Osteoblast (primary cell): ENCODE results near the gene ATXN7L1. TPM values are rescaled to one million over a fixed set of nuclear protein-coding genes. Genes with fewer than 3 reads are reported as not detected.
A peak's percentile ranks its signal among the peaks of the same experiment; 100 is the strongest.

Experiments used
- DNase-seq: peaks from one replicate; pipeline ENCODE4 v3.0.0; 2011; ENCODE audit warnings: low spot score, mixed read lengths; ENCODE audit not compliant: insufficient read length; ENCODE audit errors: missing footprints
- H2AFZ ChIP-seq: 2 replicates; pipeline ENCODE4 v1.6.0; 2011; ENCODE audit warnings: mild to moderate bottlenecking, low read length
- H3K27ac ChIP-seq: 2 replicates; pipeline ENCODE4 v1.5.1; 2011; ENCODE audit warnings: mild to moderate bottlenecking, low read depth, low read length, moderate library complexity
- H3K27me3 ChIP-seq: 2 replicates; pipeline ENCODE4 v1.6.0; 2012; ENCODE audit warnings: mild to moderate bottlenecking, control low read depth, inconsistent platforms, low read length, moderate library complexity; ENCODE audit not compliant: insufficient read depth
- H3K36me3 ChIP-seq: 2 replicates; pipeline ENCODE4 v1.5.1; 2011; ENCODE audit warnings: mild to moderate bottlenecking, low read length, control low read depth, moderate library complexity; ENCODE audit not compliant: insufficient read depth
- H3K4me1 ChIP-seq: 2 replicates; pipeline ENCODE4 v1.5.1; 2011; ENCODE audit warnings: mild to moderate bottlenecking, low read length, control low read depth, moderate library complexity; ENCODE audit not compliant: insufficient read depth
- H3K4me2 ChIP-seq: 2 replicates; pipeline ENCODE4 v1.6.0; 2011; ENCODE audit warnings: mild to moderate bottlenecking, low read length; ENCODE audit not compliant: insufficient read depth
- H3K4me3 ChIP-seq: fragments of 200-600 bp; sonication (generic); 3 replicates; pipeline ENCODE4 v1.5.1; 2012; ENCODE audit warnings: mild to moderate bottlenecking, low read length, inconsistent platforms; ENCODE audit not compliant: insufficient read depth
- H3K79me2 ChIP-seq: 2 replicates; pipeline ENCODE4 v1.6.0; 2012; ENCODE audit warnings: mild to moderate bottlenecking, low read length, control low read depth, inconsistent platforms; ENCODE audit not compliant: insufficient read depth
- H3K9me3 ChIP-seq: 2 replicates; pipeline ENCODE4 v1.5.1; 2011; ENCODE audit warnings: low read depth, low read length, control low read depth
- H4K20me1 ChIP-seq: 2 replicates; pipeline ENCODE4 v1.6.0; 2012; ENCODE audit warnings: mild to moderate bottlenecking, low read length, control low read depth; ENCODE audit not compliant: insufficient read depth
- CTCF ChIP-seq: IDR thresholded peaks from 2 replicates; pipeline ENCODE4 v1.5.1; 2011; ENCODE audit warnings: mild to moderate bottlenecking, low read depth, low read length, moderate library complexity; ENCODE audit errors: extremely low read depth
- total RNA-seq: library from RNA; depleted of rRNA; stranded (reverse); fragments of >200 nt; gene quantifications from 2 replicates; pipeline ENCODE4 v1.2.3, GENCODE V29; 2012

Gene ATXN7L1
- total RNA-seq, 1 donor: 9.0 TPM

- H3K79me2 ChIP-seq: peaks cover 3% of the 10 kb centered on the region
- H4K20me1 ChIP-seq: peaks cover 13% of the 10 kb centered on the region
- no peaks in the 10 kb centered on the region for H3K36me3 ChIP-seq
- no peaks in the 10 kb centered on the region for H3K27me3 ChIP-seq
- no peaks in the 10 kb centered on the region for H3K9me3 ChIP-seq
- H3K4me3 ChIP-seq: no peak overlapping the region
- no peak overlapping the region for H3K4me2 ChIP-seq
- H2AFZ ChIP-seq: no peak overlapping the region
- no peak overlapping the region for H3K27ac ChIP-seq
- H3K4me1 ChIP-seq: peaks cover 9% of the 10 kb centered on the region
- no peak for DNase-seq
- TF ChIP-seq CTCF: no peak
These were observed 38.4 kb downstream of the ATXN7L1 start for GRCh38 chr7:105837765-105838626.

GRCh38 chr7:105835441-105835840, 41.0 kb downstream of the ATXN7L1 start:
- H3K4me3 ChIP-seq: no peak overlapping the region
- H3K36me3 ChIP-seq: no peaks in the 10 kb centered on the region
- no peaks in the 10 kb centered on the region for H3K27me3 ChIP-seq
- DNase-seq: no peak
- H3K27ac ChIP-seq: no peak overlapping the region
- no peak overlapping the region for H3K4me2 ChIP-seq
- H2AFZ ChIP-seq: no peak overlapping the region
- H3K79me2 ChIP-seq: peaks cover 3% of the 10 kb centered on the region
- H4K20me1 ChIP-seq: peaks cover 12% of the 10 kb centered on the region
- H3K9me3 ChIP-seq: no peaks in the 10 kb centered on the region
- H3K4me1 ChIP-seq: peaks cover 17% of the 10 kb centered on the region
- TF ChIP-seq CTCF: no peak

GRCh38 chr7:105831824-105832535, 44.4 kb downstream of the ATXN7L1 start:
- H2AFZ ChIP-seq: no peak overlapping the region
- H3K27ac ChIP-seq: no peak overlapping the region
- no peak overlapping the region for H3K4me2 ChIP-seq
- TF ChIP-seq CTCF: no peak
- no peaks in the 10 kb centered on the region for H3K27me3 ChIP-seq
- no peak overlapping the region for H3K4me3 ChIP-seq
- H3K4me1 ChIP-seq: peaks cover 33% of the 10 kb centered on the region
- H3K9me3 ChIP-seq: no peaks in the 10 kb centered on the region
- H4K20me1 ChIP-seq: no peaks in the 10 kb centered on the region
- no peak for DNase-seq
- H3K79me2 ChIP-seq: no peaks in the 10 kb centered on the region
- H3K36me3 ChIP-seq: no peaks in the 10 kb centered on the region

GRCh38 chr7:105831302-105831620, 45.1 kb downstream of the ATXN7L1 start:
- no peaks in the 10 kb centered on the region for H4K20me1 ChIP-seq
- no peak overlapping the region for H2AFZ ChIP-seq
- H3K9me3 ChIP-seq: no peaks in the 10 kb centered on the region
- no peaks in the 10 kb centered on the region for H3K27me3 ChIP-seq
- no peak for DNase-seq
- peak overlapping the region; percentile 34 for H3K27ac ChIP-seq
- no peaks in the 10 kb centered on the region for H3K79me2 ChIP-seq
- TF ChIP-seq CTCF: no peak
- no peaks in the 10 kb centered on the region for H3K36me3 ChIP-seq
- H3K4me1 ChIP-seq: peaks cover 41% of the 10 kb centered on the region
- no peak overlapping the region for H3K4me3 ChIP-seq
- peak overlapping the region; percentile 43 for H3K4me2 ChIP-seq
